ENCODE results near the gene IPO4.
A peak's percentile ranks its signal among the peaks of the same experiment; 100 is the strongest.

Gene IPO4

DNA sequence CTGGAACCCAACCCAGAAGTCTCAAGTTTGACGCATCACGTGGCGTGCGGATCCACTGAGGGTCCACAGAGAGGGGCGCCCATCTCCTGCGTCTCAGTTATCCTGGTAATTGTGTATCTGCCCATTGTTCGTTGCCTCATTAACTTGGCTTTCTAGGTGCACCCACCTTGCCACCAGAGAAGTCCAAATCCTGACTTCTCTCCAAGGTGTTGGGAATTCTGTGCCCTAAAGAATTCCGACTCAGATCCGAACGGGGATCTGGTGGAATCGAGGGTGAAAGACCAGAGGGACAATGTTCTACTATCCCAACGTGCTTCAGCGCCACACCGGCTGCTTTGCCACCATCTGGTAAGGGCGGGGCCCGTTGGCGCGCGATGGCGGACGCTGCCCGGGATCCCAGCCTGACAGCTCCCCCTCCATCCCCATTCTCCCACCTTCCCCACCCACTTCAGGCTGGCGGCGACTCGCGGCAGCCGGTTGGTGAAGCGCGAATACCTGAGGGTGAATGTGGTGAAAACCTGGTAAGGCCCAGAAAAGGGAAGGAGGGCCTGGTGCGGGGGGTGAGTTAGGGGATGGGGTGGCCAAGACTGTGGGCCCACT, 16.3 kb downstream of the IPO4 start:
- peak; percentile 16 for DNase-seq

DNA sequence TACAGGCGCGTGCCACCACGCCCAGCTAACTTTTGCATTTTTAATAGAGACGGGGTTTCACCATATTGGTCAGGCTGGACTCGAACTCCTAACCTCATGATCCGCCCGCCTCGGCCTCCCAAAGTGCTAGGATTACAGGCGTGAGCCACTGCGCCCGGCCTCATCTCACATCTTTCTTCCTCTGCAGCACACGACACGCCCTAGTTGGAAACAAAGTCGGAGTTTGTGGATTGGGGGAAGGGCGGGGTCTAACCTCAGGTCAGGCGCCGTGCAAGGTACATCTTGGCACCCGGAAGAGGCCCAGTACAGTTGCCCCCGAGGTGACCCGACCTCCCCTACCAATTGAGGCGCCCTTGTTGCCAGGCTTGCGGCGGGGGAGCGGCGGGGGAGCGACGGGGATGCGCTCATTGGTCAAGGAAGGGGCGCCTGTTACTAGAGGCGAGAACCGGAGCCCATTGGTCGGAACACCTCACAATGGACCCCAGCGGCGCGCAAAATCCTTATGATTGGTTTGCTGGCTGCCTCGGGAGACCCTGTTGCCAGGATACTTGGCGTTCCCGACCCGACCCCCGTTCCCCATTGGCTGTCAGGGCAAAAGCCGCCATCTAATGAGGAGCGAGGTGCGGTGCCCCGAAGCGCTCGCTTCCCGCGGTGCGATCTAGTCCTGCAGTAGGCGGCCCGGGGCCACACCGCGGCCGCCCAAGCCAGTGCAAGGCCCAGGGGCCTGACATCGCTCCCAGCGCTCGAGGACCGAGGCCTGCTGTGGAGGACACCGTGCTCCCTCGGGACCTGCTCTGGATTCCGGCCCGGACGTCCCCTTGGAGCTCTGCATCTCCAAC, 17.0 kb downstream of the IPO4 start, which contains the start of gene REC8:
Gene REC8, plus strand, starts transcription at position 659 of the 839 bp plus-strand sequence. CDS start 473 bp downstream, outside the sequence.
- peak; percentile 81 for DNase-seq

DNA sequence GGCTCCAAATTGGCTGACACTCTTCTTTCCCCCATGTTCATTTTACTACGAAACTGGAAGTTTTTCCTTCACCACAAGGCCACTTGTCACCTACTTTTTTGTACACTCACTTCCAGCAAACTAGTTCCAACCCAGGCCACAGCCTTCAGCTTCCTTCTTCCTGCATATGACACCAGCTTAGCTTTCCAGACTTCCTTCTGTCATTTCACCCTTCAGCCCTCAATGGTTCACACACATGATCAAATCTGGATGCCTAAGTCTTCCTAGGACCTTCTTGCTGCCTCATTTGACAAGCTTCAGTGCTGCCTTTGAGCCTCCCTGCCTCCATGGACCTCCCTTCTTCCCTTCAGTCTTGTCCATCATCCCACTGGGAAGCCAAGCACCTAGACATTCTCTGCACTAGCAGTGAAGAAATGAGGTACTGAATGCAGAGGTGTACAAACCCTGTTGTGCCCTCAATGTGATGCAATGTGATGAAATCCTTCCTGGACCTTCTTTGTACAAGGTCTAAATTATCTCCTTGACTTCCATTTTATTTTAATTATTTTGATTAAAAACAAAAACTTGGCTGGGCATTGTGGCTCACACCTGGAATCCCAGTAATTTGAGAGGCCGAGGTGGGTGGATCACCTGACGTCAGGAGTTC, 21.0 kb downstream of the IPO4 start:
- DNase-seq = no peak

DNA sequence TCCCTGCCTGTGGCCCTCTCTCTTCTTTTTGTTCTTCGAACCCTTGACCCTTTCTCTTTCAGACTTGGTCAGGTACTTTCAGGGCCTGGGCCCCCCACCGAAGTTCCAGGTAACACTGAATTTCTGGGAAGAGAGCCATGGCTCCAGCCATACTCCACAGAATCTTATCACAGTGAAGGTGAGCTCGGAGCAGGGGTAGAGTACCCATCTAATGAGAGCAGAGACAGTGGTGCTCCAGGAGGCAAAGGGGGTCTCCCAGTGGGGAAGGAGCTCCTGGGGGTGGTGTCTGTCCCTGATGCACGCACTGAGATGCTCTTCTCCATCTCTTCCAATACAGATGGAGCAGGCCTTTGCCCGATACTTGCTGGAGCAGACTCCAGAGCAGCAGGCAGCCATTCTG, 22.8 kb downstream of the IPO4 start:
- DNase-seq = no peak

DNA sequence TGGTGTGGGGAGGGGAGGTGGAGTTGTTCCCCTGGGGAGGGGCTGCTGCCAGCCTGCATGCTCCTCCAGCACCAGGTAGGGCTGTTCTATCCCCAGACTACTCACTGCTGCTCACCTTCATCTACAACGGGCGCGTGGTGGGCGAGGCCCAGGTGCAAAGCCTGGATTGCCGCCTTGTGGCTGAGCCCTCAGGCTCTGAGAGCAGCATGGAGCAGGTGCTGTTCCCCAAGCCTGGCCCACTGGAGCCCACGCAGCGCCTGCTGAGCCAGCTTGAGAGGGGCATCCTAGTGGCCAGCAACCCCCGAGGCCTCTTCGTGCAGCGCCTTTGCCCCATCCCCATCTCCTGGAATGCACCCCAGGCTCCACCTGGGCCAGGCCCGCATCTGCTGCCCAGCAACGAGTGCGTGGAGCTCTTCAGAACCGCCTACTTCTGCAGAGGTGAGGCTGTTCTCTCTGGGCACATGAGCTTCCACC, 24.1 kb downstream of the IPO4 start:
- DNase-seq = no peak

- peak; percentile 20 for DNase-seq
Observed at GRCh38 chr14:24162093-24162492, 26.5 kb downstream of the IPO4 start.

- DNase-seq = peak; percentile 98
Observed at GRCh38 chr14:24160850-24161804, 27.5 kb downstream of the IPO4 start, which contains the start of gene IRF9. Gene IRF9, plus strand, starts transcription at chr14:24161265. Its CDS starts 880 bp downstream, at chr14:24162145.

- DNase-seq = no peak
Observed at GRCh38 chr14:24160499-24160849, 28.1 kb downstream of the IPO4 start.

DNA sequence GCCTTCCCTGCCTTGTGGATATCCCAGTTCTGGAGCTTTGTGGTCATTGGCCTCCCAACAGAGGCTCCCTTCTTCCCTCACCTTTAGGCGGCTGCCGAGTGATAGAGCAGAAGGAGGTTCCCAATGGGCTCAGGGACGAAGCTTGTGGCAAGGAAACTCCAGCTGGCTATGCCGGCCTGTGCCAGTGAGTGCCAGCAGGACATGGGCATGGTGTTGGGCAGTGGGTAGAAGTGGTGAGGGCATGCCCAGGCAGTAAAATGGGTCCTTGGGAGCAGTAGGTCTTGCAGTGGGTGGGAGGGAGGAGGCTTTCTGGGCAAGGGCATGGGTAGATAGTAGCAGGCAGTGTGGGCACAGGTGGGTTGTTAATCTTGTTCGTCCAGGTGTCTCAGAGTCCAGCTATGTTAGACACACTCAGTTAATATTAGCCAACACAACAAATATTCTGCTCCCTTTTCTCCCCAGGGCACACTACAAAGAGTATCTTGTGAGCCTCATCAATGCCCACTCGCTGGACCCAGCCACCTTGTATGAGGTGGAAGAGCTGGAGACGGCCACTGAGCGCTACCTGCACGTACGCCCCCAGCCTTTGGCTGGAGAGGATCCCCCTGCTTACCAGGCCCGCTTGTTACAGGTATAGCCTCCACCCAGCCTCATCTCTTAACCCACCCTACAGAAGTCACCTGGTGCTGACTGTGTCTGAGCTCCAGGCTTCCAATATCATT, 28.7 kb downstream of the IPO4 start:
- DNase-seq = no peak

DNA sequence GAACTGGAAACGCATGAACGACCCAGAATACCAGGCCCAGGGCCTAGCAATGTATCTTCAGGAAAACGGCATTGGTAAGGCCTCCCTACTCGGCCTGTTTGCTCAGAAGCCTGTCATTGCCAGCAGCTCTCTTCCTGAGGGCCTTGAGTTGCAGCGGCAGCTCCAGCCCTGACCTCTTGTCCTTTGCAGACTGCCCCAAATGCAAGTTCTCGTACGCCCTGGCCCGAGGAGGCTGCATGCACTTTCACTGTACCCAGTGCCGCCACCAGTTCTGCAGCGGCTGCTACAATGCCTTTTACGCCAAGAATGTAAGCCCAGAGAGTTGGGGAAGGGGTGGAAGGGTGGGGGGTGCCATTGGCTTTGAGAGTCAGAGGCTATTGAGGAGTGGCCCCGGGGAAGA, 31.3 kb downstream of the IPO4 start:
- no peak for DNase-seq

DNA sequence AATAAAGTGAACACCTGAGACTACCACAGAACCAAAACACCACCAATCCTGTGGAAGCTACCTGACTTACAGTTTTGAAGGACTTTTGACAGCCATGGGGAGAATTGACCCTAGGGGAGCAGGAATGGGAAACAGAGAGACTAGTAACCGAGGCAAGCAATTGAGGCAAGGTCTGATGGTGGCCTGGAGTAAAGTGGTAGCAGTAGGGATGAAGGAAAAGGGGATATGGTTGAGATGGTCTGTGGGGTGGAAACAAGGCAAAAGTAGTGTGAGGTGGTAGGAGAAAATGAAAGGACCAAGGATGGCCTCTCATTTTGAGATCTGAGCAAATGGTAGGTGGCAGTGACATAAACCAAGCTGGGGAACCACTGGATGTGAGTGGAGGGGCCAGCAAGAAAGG, 31.8 kb downstream of the IPO4 start:
- DNase-seq = no peak

- no peak for DNase-seq
Observed at GRCh38 chr14:24155100-24155499, 33.5 kb downstream of the IPO4 start.

DNA sequence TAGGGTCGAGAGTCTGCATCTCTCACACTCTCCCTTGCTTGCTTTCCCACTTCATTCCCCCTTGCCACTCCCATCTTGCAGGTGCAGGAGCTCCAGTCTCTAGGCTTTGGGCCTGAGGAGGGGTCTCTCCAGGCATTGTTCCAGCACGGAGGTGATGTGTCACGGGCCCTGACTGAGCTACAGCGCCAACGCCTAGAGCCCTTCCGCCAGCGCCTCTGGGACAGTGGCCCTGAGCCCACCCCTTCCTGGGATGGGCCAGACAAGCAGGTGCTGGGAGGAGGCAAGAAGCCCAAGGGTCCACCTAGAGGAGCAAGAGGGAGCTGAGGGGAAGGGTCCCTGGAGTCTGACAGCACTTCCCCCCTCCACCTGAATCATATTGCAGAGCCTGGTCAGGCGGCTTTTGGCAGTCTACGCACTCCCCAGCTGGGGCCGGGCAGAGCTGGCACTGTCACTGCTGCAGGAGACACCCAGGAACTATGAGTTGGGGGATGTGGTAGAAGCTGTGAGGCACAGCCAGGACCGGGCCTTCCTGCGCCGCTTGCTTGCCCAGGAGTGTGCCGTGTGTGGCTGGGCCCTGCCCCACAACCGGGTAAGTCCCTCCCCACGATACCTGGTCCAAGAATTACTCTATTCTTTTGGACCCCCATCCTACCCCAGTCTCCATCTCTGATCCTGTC, 37.1 kb downstream of the IPO4 start:
- no peak for DNase-seq

DNA sequence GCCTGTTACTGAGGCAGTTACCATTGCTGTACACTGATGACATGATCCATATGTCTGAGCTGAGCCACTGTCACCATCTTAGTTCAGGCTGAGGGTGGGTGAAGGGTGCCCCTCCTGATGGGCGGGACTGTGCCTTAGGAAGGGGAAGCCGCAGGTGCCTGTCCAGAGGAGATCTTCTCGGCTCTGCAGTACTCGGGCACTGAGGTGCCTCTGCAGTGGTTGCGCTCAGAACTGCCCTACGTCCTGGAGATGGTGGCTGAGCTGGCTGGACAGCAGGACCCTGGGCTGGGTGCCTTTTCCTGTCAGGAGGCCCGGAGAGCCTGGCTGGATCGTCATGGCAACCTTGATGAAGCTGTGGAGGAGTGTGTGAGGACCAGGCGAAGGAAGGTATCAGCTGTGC, 37.6 kb downstream of the IPO4 start:
- DNase-seq = no peak

DNA sequence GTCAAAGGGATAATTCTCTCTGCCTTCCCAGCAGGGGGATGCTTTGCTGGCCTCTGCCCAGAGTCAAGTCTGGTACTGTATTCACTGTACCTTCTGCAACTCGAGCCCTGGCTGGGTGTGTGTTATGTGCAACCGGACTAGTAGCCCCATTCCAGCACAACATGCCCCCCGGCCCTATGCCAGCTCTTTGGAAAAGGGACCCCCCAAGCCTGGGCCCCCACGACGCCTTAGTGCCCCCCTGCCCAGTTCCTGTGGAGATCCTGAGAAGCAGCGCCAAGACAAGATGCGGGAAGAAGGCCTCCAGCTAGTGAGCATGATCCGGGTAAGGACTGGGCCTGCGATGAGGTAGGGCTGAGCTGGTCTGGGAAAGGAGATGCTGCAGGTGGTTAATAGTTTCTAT, 38.0 kb downstream of the IPO4 start:
- DNase-seq = no peak

DNA sequence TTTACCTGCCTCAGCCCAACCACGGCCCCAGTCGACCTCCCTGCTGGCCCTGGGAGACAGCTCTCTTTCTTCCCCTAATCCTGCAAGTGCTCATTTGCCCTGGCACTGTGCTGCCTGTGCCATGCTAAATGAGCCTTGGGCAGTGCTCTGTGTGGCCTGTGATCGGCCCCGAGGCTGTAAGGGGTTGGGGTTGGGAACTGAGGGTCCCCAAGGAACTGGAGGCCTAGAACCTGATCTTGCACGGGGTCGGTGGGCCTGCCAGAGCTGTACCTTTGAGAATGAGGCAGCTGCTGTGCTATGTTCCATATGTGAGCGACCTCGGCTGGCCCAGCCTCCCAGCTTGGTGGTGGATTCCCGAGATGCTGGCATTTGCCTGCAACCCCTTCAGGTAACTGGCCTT, 38.6 kb downstream of the IPO4 start:
- no peak for DNase-seq

DNA sequence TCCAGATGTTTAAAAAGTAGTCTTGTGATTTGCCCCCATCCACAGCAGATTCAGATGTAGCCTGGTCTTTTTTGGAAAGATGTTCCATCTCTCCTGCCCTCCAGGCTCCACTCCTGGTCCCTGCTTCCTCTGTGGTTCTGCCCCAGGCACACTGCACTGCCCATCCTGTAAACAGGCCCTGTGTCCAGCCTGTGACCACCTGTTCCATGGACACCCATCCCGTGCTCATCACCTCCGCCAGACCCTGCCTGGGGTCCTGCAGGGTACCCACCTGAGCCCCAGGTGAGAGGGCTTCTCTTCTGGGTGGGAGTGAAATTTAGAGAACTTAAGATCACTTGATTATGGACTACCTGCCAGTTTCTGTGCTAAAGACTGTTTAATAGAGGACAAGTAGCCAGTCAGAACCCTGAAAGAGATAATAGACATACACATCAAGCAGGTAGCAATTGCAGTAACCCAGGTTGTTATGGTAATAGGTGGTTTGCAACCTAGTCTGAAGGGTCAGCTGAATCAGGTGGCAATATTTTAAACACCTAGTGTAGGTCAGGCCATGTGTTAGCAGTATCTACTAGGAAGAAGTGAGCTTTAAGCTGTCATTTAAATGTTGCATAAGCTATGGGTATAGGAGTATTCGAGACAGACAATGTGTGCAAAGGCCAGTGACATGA, 39.2 kb downstream of the IPO4 start:
- no peak for DNase-seq

- DNase-seq = no peak
Observed at GRCh38 chr14:24147761-24148428, 40.7 kb downstream of the IPO4 start.

DNA sequence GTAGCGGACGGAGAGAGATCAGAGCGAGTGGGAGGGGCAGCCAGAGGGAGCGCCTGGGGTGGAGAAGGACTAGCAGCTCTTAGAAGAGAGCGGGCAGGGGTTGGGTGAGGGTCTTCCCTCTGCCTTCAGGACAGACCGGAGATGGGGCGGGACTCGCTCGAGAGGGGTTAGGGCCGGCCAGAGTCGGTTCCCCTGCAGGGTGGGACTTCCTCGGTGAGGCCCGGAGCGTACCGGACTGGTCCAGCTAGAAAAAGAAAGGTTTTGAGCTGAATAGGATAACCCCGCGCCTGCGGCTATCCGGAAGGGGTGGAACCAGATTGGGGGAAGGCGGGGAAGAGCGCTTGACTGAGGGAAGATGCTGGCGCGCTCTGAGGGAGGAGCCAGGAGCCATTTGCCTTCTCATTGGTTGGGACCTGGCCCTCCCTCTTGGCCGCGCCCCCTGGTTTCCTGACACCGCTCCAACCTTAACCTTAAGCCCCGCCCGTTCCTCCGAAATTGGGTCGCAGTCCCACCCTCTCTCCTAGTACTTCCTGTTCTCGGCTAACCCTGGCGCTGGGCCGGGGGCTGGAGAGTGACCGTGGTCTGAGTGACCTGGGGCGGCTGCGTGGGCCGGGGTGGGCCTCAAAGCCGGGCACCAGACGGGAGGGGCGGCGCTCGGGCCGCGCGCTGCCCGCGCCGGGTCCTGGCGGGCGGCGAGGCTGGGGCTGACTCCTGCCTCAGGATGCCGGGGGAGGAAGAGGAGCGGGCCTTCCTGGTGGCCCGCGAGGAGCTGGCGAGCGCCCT, 41.4 kb downstream of the IPO4 start, which contains the start of gene RNF31:
Gene RNF31, plus strand, starts transcription at position 521 of the 783 bp plus-strand sequence. Its CDS starts 201 bp downstream, at position 722.
- DNase-seq = peak; percentile 99
